GM10248 (cell line): ENCODE results near the gene GRP.

Experiments used
- CTCF ChIA-PET: fragments of 300-600 bp; sonication (Branson Sonifier 250); formaldehyde crosslinking; extraction: SDS; loops from one replicate; lab custom pipeline; 2021; ENCODE audit warnings: antibody characterized with exemption; lab: Yijun Ruan, JAX
- POLR2A ChIA-PET: fragments of 350-650 bp; sonication (Branson Sonifier 250); formaldehyde crosslinking; extraction: SDS; loops from one replicate; lab custom pipeline; 2020; ENCODE audit warnings: antibody characterized with exemption; lab: Yijun Ruan, JAX
- DNase-seq: peaks from one replicate; pipeline ENCODE4 v3.0.0; 2012; ENCODE audit errors: extremely low spot score
- CTCF ChIP-seq: IDR thresholded peaks from 2 replicates; pipeline ENCODE4 v1.5.1; 2012; ENCODE audit warnings: mild to moderate bottlenecking, low read depth; ENCODE audit errors: extremely low read depth, missing control alignments, control extremely low read depth

Gene GRP

GRCh38 chr18:59265246-59265973, 45.5 kb downstream of the GRP start:
- DNase-seq, result peak; percentile 65
- ChIA-PET CTCF (interaction anchor here (2.0 kb wide), 1 partner anchor 181 kb away, joined by 5 read pairs; no protein-coding TSS in a partner anchor), POLR2A (no interaction called here)
- no peak for TF ChIP-seq CTCF

- TF ChIP-seq CTCF, result no peak
- CTCF ChIA-PET, result no interaction called here
- POLR2A ChIA-PET, result no interaction called here
- DNase-seq, result no peak
Observed at GRCh38 chr18:59265974-59266369, 46.0 kb downstream of the GRP start.

- TF ChIP-seq CTCF, result no peak
- no peak for DNase-seq
- ChIA-PET POLR2A (no interaction called here), CTCF (no interaction called here)
Observed at GRCh38 chr18:59266459-59266858, 46.5 kb downstream of the GRP start.

- TF ChIP-seq CTCF, result no peak
- POLR2A ChIA-PET, result no interaction called here
- CTCF ChIA-PET, result interaction anchor here (3.4 kb wide), 1 partner anchor 17 kb away, joined by 20 read pairs; no protein-coding TSS in a partner anchor
- no peak for DNase-seq
Observed at GRCh38 chr18:59266886-59267502, 47.0 kb downstream of the GRP start.

- POLR2A ChIA-PET, result interaction anchor here (0.5 kb wide), 1 partner anchor 259 kb away, joined by 6 read pairs; no protein-coding TSS in a partner anchor
- peak; percentile 23 for DNase-seq
- no peak for TF ChIP-seq CTCF
- CTCF ChIA-PET, result interaction anchor here (1.3 to 3.4 kb wide), 2 partner anchors 18 to 182 kb away, joined by 4 to 20 read pairs; no protein-coding TSS in a partner anchor
Observed at GRCh38 chr18:59267503-59268126, 47.7 kb downstream of the GRP start.

- POLR2A ChIA-PET, result interaction anchor here (0.5 kb wide), 1 partner anchor 259 kb away, joined by 6 read pairs; no protein-coding TSS in a partner anchor
- CTCF ChIA-PET, result interaction anchor here (1.2 to 3.4 kb wide), 6 partner anchors 15 to 500 kb away, joined by 3 to 20 read pairs (median 4); no protein-coding TSS in a partner anchor
- no peak for TF ChIP-seq CTCF
- no peak for DNase-seq
Observed at GRCh38 chr18:59268127-59268720, 48.3 kb downstream of the GRP start.
